ENCODE data around the gene SLC24A4. TPM values are rescaled to one million over a fixed set of nuclear protein-coding genes. Genes with fewer than 3 reads are reported as not detected.

The SLC24A4 gene
- total RNA-seq, 1 donor from 2014 or later = 1.5 TPM

DNA sequence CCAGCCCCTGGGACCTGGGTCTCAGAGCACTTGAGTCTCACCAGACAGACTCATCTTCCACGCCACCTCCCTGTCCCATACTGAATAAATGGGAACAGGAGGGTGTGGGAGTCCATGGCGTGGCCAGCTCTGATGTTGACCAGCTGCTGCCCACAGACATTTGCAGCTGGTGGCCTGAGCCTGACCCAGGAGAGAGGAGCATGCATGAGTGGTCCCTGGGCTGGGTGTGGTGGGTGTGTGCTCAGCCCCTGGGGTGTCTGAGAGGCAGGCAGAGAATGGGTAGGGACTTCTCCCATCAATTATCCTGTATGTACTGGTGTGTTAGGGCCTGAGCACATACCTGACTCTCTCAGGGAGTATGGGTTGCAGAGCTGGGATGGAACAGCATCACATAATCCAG lies 49.3 kb downstream of the SLC24A4 start:
- DNase-seq (ENCODE audit: extremely low spot score in 2 of 2) = no peak
- H3K36me3 ChIP-seq = no peaks in the 10 kb centered on the region
- H3K4me3 ChIP-seq = no peak overlapping the region
- no peak overlapping the region for H3K27ac ChIP-seq
- H3K27me3 ChIP-seq = no peaks in the 10 kb centered on the region
- H3K9me3 ChIP-seq = no peaks in the 10 kb centered on the region
- H3K4me1 ChIP-seq = no peaks in the 10 kb centered on the region
- intact Hi-C loops (cut with DNase I) = no loop called here
- TF ChIP-seq POLR2A (IDR thresholded peaks at IDR 0.05) = no peak
- TF ChIP-seq POLR2AphosphoS5 (IDR thresholded peaks at IDR 0.05; ENCODE audit: insufficient read depth in 1 of 2, low read depth in 1 of 2) = no peak
- TF ChIP-seq CTCF (IDR thresholded peaks at IDR 0.05) = no peak

DNA sequence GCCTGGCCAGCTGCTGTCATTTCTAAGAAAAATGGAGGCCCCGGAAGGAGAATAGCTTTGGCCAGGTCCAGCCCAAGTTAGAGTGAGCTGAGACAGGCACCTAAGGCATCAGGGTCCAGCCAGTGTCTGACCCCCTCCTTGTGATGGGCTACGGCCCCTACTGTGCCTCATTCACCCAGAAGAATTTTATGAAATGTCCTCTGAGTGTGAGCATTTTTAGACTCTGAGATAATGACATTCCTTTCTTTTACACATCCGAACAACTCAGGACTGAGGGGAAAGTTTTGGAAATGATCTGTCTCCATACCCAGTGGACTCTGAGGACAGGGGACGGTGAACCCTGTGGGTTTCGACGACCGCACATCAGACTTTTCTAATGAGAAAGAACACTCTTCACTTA lies 50.4 kb downstream of the SLC24A4 start:
- intact Hi-C loops (cut with DNase I) = no loop called here
- no peak for DNase-seq (ENCODE audit: extremely low spot score in 2 of 2)
- Histone ChIP-seq H3K4me1 (no peaks in the 10 kb centered on the region), H3K4me3 (no peak overlapping the region), H3K9me3 (no peaks in the 10 kb centered on the region), H3K36me3 (no peaks in the 10 kb centered on the region), H3K27ac (no peak overlapping the region), H3K27me3 (no peaks in the 10 kb centered on the region)
- TF ChIP-seq CTCF (IDR thresholded peaks at IDR 0.05) (no peak), POLR2AphosphoS5 (IDR thresholded peaks at IDR 0.05; ENCODE audit: insufficient read depth in 1 of 2, low read depth in 1 of 2) (no peak), POLR2A (IDR thresholded peaks at IDR 0.05) (no peak)

DNA sequence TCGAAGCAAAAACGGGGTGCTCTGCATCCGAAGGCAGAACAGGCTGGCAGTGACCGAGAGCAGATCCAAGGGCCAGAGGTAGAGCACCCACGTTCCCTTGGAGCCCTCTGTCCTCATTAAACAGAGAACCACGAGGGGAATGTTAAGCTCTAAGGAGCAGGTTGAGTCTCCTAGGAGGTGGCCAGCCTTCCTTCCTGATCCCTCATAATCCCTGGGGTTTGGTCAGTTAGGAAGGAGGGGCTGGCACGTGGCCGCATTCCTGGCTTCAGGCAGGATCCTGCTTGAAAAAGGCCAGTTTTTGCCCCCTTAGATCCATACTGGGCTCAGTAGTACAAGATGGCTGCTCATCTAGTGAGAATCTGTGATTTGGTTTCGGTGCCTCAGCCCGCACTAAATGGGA lies 57.2 kb downstream of the SLC24A4 start:
- Histone ChIP-seq H3K9me3 (no peaks in the 10 kb centered on the region), H3K4me3 (no peak overlapping the region), H3K27ac (no peak overlapping the region), H3K27me3 (no peaks in the 10 kb centered on the region), H3K36me3 (no peaks in the 10 kb centered on the region), H3K4me1 (no peaks in the 10 kb centered on the region)
- TF ChIP-seq POLR2AphosphoS5 (IDR thresholded peaks at IDR 0.05; ENCODE audit: insufficient read depth in 1 of 2, low read depth in 1 of 2) (no peak), POLR2A (IDR thresholded peaks at IDR 0.05) (no peak), CTCF (IDR thresholded peaks at IDR 0.05) (no peak)
- intact Hi-C loops (cut with DNase I) = no loop called here
- no peak for DNase-seq (ENCODE audit: extremely low spot score in 2 of 2)

GRCh38 chr14:92380582-92380981 lies 57.6 kb downstream of the SLC24A4 start:
- no peak for TF ChIP-seq POLR2AphosphoS5 (IDR thresholded peaks at IDR 0.05; ENCODE audit: insufficient read depth in 1 of 2, low read depth in 1 of 2)
- no peak for TF ChIP-seq CTCF (IDR thresholded peaks at IDR 0.05)
- no peak for TF ChIP-seq POLR2A (IDR thresholded peaks at IDR 0.05)
- intact Hi-C loops (cut with DNase I) = no loop called here
- H3K4me3 ChIP-seq = no peak overlapping the region

GRCh38 chr14:92382677-92383076 lies 59.7 kb downstream of the SLC24A4 start:
- Histone ChIP-seq H3K9me3 (no peaks in the 10 kb centered on the region), H3K27me3 (no peaks in the 10 kb centered on the region), H3K4me1 (no peaks in the 10 kb centered on the region), H3K4me3 (no peak overlapping the region), H3K36me3 (no peaks in the 10 kb centered on the region), H3K27ac (no peak overlapping the region)
- no peak for DNase-seq (ENCODE audit: extremely low spot score in 2 of 2)
- intact Hi-C loops (cut with DNase I) = no loop called here
- TF ChIP-seq POLR2AphosphoS5 (IDR thresholded peaks at IDR 0.05; ENCODE audit: insufficient read depth in 1 of 2, low read depth in 1 of 2) (no peak), POLR2A (IDR thresholded peaks at IDR 0.05) (no peak), CTCF (IDR thresholded peaks at IDR 0.05) (no peak)

More at GRCh38 chr14:92380582-92380981, 57.6 kb downstream of the SLC24A4 start:
- H3K9me3 ChIP-seq = no peaks in the 10 kb centered on the region
- no peak for DNase-seq (ENCODE audit: extremely low spot score in 2 of 2)
- H3K4me1 ChIP-seq = no peaks in the 10 kb centered on the region
- no peaks in the 10 kb centered on the region for H3K36me3 ChIP-seq
- H3K27ac ChIP-seq = no peak overlapping the region
- H3K27me3 ChIP-seq = no peaks in the 10 kb centered on the region

Data from vagina (tissue), 2 donors.